ENCODE measurements around the gene AP1AR.

Gene AP1AR

DNA sequence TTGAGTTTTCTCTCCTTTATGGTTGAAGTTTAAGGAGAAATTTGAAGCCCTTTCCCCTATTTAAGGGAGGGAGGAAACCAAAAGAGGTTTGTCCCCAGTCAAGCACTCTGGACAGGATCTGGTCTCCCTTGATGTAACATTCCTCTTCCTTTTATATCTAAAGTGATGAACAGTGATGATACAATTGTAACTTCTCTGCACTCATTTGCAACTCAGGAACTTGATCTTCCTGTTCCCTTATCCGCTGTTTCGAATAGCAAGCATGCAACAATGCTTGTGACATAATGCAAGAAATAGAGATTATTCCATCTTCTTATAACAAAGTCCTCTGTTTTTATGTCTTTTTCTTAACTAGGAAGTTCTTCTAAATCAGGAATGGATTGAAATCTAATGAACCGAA is 83.9 kb downstream of the AP1AR start:
- DNase-seq = no peak

DNA sequence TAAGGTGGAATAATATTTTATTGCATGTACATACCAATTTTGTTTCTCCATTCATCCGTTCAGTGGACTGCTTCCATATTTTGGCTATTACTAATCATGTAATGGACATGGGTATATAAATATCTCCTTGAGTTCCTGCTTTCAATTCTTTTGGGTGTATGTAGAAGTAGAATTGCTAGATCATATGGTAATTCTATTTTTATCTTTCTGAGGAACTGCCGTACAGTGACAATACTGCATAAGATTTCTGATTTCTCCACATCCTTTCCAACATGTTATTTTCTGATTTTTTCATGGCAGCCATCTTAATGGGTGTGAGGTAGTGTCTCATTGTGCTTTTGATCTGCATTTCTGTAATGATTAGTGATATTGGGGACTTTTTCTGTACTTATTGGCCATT is 84.8 kb downstream of the AP1AR start:
- DNase-seq = no peak

DNA sequence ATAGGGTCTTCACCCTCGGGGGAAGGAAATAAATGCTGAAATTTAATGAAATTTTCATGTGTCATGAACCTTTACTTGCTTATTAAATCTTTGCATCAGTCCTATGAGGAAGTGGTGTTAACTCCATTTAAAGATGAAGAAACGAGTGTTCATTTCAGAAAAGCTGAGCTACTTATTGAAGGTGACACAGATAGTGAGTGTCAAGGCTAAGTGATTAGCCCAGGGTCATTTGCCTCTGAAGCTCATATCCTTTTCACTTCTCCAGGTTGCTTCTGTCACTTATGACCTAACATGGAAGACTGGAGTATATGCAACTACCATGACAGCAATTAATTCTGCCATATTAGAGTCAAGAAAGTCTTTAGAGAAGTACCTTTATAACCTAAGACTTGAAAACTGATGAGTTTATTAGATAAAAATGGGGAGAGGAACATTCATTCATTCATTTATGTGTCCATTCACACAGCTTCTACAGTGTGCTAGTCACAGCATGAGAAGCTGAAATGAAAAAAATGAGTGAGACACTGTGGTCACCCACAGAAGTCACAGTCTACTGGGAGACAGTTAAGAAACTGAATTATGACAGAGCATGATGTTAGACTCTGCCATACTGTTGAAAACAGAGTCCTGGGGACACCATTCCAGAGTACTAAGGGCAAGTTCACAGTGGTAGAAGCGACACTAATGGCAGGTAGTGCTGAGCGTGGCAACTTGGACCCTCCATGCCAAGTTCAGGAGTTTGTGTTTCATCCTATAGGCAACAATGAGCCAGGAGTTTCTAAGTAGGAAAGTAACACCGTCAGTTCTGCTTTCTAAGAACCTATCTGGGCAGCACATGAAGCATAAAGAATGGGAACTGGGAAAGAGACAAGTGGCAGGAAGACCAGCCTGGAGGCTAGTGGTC is 86.9 kb downstream of the AP1AR start:
- no peak for DNase-seq

Data from NCI-H187 (cell line).